ENCODE data around the gene GRB7.
"Not testable (repeated sequence)": the region's sequence is repeated elsewhere in the genome, so short reads cannot be mapped to it uniquely, and the experiment has no call there.

Gene GRB7

DNA sequence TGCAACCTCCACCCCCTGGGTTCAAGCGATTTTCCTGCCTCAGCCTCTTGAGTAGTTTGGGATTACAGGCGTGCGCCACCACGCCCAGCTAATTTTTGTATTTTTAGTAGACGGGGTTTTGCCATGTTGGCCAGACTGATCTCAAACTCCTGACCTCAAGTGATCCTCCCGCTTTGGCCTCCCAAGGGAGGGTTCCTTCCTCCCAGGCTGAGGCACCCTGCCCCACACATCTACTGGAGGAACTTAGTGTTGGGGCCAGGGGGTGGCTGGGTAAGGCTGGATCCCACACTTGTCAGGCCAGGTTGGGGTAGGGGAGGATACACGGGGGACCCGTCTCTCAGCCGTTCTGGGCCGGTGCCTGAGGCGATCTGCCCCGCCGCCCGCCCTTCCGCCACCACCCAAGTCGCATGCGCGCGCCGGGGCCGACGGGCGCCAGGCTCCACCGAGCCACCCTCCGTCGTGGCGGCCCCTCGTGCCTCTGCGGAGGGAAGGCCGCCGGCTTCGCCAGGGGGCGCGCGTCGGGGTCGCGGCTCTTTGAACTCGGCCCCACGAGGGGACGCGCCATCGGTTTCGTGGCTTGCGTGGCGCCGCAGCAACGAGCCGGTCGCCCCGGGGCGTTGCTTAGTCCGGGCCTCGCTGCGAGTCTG, 15.9 kb downstream of the GRB7 start:
- DNase-seq = peak; percentile 80

DNA sequence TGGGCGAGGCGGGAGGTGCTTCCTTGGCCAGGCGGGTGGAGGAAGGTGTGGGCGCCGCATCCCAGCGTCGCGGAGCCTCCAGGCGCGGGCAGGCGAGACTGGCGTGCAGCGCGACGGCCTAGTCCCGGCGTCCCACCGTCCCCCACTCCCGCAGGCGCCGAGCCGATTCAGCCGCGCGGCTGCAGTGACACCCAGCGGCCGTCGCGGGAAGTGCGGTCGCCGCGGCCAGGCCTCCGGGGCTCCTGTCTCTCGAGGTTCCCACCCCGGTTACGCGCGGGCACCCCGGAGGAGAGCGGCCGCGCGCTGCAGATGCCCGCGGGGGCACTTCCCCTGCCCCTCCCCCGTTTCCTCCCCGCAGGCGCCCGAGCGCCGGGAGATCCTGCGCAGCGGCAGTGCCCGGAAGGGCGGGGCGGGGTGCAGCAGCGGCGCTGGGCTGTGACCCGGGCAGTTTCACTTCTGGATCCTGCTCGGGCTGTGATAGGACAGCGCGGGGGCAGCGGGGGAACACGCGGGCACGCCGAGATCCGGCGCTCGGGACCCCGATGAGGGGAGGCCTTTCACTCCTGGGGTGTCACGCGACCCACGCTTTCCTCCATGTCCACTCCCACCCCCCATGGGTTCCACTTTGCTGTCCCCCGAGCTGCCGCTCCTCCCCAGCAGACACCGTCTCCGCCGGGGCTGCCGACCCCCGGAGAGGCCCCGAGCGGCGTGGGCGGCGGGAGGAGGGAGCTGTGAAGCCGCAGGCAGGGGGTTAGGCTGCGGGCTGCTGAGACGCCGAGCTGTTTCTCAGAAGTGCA, 16.6 kb downstream of the GRB7 start:
- peak; percentile 99 for DNase-seq

DNA sequence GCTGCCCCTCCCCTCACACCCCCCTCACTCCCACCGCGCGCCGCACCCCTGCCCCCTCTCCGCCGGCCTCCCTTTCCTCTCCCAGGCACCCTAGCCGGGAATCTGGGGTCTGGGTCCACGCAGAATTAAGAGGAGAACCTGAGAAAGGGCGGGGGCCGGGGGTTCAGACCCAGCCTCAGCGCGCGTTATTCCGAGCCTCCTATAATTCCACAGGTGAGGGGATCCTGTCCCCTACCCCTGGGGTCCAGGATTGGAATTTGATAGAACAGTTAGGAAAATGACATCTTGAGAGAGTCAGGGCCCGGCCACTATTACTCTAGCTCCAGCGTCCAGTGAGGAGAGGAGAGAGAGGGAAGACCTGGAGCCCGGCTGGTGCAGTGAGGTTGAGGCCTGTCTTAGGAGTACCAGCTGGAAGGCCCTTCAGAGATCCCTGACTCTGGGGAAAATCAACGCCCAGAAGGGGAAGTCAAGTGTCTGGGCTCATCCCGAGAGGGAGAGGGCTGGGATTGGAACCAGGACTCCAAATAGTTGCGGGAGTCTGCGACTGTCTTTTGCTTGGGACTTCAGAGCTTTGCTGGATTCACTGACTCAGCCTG, 17.3 kb downstream of the GRB7 start:
- no peak for DNase-seq

DNA sequence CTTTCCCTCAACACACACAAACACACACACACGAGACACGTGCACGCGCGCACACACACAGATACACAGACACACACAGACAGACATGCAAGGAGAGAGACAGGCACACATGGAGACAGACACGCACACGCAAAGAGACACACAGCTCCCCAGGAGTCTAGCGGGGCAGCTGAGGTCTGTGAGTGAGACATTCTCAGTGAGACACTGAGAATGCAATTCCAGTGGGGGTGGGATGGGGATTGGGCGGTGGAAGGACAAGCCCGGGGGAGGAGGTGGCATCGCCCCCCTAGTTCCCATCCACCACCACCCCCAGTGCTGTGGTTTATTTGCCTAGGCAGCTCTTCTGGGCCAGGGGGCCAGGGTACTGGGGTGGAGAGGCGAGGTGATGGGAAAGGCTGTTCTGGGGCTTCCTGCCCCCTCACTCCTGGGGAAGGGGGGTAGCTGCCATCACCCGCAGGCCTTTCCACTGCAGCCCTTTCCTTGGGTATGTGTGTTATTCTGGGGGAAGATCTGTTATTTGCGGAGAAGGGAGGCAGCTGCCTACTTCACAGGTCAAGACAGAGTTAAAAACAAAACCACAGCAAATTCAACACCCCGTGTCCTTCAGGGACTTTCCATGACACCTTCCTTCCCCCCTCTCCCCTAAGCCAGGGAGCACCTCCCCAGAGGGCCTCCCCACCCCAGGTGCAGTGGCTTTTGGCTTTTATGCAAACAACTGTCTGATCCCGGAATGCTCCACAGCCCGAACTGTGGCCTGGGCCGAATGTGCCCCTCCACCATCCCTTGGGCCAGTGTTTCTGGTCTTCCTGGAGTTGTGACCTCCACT, 18.0 kb downstream of the GRB7 start:
- peak; percentile 86 for DNase-seq

DNA sequence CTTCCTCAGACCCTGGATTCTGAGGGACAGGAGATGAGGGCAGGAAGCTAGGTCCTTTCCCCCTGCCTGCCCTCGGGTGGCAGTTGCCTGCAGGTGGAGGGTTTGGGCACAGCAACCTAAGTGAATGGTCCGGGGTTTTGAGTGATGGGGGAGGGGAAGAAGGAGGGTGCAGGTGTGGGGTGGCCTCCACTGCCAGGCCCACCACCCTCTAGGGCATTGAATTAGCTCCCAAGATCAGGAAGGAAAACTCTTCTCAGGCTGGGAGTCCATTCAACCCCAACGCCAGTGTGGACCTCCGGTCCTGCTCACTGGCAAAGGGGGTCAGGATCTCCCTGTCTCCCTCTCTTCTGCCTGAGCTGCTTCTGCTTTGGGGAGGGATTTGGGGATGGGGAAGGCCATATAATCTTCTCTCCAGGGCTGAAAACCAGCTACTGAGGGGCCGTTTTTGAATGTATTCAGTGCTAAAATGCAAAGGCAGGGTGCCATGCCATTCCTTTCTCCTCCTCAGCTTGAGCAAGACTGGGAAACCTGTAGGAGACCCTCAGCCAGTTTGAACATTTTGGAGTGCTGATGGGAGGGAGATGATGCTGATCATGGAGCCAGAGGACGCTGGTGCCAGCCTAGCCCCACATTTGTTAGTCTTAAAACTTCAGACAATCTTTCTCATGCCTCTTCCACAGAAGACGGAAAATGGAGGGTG, 18.8 kb downstream of the GRB7 start:
- DNase-seq = no peak

DNA sequence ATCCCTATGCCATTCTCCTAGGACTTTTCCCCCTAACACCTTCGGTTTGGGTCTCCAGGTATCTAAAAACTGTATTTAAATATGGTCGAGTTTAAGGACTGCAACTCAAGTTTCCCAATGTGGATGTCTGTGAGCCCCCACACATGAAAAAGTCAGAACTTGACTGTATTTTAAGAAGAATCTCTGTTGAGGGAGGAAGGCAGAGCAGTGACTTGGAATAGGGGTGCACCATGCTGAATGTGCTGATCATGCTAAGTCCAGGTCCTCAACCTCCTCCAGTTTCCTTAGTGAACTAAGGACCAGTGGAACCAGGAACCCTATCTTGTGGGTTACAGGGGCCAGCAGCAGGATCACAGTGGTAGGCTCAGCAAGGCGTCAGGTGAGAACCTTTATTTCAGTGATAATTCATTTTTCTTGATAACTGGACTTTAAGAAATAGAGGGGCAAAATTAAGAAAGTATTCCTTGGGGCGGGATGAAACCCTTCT, 19.5 kb downstream of the GRB7 start:
- DNase-seq = no peak

DNA sequence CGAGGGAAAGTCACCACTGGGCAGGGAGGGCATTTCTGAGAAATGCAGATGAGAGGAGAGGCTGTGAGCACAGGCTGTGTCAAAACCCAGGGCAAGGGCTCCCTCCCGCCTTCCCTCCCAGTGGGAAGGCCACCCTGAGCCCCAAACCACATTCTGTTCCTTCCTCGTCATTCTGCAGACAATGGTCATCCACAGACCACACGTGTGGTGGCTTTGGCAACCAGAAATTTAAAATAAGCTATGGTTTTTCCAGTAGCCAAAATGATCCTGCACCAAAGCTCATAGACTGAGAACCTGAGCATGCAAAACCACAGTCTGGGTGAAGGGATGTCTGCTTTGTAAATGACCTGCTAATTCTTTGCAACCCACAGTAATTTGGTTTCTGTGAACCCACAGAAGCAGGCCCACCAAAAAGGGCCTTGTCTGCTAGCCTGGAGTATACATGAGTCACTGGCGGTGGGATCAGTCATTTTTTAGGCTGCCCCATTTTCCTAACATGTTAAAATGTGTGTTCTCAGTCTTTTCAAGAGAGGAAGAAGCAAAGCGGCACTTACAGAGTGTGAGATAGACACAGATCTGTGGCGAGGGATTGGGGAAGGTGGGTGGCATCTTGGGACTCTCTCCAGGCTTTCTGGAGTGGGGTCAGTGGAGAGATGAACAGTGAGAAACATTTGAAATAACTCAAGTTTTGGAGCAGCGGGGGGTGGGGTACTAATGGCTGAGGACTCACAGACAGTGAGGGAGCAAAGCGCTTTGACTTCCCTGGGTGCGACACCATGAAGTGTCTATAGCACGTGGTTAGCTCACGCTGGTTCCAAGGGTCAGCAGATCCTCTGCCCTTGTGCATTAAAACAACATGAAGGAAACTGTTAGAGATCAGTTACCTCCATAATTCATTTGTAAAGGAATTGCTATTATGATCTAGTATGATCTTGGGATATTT, 20.5 kb downstream of the GRB7 start:
- peak; percentile 77 for DNase-seq

DNA sequence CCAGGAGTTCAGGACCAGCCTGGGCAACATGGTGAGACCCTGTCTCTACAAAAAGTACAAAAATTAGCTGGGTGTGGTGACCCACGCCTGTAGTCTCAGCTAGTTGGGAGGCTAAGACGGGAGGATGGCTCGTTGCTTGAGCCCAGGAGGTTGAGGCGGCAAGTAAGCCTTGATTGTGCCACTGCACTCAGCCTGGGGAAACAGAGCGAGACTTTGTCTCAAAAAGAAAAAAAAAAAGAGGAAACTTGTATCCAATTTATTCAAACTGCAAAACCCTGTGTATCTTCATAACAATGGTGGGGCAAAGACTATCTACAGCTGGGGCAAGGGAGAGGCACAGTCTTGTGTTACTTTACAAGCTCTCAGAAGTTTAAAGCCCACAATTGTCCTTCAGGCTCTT, 21.5 kb downstream of the GRB7 start:
- DNase-seq = no peak

DNA sequence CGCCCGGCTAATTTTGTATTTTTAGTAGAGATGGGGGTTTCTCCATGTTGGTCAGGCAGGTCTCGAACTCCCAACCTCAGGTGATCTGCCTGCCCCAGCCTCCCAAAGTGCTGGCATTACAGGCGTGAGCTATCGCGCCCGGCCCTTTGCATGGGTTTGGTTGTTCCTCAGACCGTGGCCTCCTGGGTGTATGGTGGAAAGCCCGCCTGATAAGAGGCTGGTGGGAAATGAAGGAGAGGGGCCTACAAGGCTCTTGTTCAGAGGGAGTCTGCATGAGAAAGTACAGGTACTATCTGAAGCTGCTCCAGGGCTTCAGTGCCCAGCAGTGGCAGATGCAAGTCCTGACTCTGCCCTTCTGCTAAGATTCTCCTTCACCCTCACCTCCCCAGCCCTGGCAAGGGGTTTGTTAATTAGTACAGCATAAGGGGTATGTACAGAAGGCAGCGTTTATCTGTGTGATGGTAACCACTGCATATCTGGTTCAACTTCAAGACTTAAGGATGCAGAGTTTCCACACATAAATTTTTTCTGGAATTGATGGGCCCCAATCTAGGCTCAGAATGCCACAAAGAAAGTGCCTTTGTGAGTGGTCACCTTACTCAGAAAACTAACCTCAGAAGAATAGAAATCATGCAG, 24.2 kb downstream of the GRB7 start:
- no peak for DNase-seq

DNA sequence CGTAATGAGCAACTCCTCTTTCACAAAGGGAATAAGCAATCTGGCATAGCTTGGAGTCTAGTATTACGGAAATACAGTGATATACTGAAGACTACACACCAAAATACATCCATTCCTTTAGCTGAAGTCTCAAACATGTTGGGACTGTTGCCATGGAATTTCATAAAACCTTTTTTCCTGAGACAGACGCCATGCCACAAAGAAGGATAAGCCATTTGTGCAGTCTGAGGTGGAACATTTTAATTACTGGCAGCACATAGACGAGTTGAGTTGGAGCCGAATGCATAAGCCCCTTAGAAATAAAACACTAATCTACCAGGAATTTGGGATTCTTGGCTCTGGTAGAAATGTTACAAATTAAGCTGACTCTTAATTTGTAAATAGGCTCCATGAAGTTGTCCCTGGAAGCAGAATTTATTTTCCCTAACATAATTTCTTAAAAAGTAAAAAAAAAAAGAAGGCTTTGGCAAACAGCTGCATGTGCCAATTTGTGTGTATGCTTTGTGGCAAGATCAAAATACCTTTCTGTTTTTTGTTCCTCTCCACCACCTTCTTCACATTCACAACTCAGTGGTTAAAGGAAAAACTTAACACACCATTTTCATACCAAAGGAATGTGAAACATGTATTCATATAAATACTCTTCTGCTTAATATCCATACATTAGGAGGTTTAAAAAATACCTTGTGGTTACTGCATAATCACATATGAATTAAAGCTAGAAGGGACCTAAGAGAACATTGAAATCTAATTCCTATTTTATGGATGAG, 25.5 kb downstream of the GRB7 start:
- no peak for DNase-seq

DNA sequence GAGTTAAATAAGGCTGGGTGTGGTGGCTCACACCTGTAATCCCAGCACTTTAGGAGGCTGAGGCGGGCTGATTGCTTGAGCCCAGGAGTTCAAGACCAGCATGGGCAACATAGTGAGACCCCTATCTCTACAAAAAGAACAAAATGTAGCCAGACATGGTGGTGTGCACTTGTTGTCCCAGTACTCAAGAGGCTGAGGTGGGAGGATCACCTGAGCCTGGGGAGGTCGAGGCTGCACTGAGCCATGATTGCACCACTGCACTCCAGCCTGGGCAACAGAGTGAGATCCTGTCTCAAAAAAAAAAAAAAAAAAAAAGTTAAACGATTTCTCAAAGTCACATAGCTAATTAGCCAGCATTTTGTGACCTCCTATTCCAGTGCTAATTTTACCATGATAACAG, 26.4 kb downstream of the GRB7 start:
- DNase-seq = not testable (repeated sequence)

DNA sequence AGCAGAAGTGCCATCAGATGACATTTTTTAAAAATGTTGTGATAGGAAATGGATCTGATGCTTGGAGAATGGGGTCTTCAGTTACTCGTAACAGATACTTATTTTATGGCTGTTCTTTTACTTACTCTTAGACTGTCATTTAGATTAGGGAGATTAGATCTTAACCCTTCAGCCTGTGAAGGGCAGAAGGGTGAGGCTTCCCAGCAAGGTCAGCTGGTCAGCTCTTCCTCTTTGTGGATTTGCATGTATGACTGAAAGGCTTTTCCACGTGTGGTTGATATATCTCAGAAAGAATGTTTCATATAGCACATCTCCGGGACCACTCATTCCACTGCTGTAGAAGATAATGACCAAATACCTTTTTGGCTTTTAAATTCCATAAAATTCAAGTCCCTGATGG, 27.4 kb downstream of the GRB7 start:
- no peak for DNase-seq

DNA sequence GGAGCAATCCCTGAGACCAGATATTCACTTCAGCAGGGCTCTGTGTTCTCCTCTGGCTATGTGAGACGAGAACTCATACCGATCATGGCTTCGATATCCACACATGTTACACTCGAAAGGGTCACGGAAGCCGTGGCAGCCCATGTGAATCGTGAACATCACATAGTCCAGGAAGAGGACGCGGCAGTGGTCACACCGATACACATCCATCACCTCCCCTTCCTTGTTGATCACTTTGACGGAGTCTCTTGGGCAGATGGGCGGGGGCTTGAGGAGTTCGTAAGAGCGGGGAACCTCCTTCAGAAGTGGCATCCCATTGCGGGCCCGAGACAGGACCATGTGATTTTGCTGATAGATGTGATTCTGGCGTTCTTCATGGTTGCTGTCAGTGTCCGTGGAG, 28.0 kb downstream of the GRB7 start:
- DNase-seq = no peak

DNA sequence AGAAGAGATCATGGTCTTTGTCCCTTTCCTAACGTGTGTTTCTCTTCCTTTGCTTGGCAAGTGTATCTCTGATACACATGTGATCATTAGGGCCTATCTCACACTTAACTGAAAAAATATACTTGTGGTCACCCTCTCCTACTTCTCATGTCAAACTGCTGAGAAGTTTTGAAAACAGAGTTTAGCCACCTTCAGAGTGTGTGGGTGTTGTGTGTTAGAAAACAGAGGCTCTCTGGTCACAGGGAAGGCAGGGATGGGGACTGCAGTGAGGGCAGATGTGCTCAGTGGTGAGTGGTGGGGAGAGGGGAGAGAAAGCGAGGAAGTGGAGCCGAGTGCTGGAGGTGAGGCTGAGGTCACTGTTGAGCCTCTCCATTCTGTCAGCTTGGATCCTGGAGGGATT, 29.4 kb downstream of the GRB7 start:
- DNase-seq = peak; percentile 37

DNA sequence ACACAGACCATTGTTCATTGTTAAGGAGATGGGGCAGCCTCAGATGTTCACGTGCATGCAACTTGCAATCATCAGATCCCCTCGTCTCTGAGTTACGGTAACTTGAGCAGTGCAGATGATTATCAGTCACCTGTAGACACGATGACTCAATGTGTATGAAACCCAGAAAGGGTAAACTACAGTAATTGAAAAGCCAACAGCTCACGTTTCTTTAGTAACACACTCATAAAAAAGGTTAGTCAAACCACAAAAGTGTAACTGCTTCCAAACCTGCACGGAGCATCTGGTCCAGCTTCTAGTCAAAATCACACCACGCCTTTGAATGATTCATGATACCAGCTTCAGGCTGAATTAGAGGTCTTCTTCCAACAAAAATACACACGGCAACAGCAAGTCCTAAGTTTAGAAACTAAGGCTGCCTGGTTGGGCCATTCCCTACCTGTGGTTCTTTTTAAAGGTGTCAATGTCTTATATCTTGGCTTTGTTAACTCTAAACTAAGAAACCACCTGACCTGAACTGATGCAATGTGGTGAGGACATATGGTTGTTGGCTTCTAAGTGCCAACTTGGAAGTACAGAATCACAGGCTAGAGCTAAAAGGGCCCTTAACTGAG, 32.3 kb downstream of the GRB7 start:
- peak; percentile 86 for DNase-seq

DNA sequence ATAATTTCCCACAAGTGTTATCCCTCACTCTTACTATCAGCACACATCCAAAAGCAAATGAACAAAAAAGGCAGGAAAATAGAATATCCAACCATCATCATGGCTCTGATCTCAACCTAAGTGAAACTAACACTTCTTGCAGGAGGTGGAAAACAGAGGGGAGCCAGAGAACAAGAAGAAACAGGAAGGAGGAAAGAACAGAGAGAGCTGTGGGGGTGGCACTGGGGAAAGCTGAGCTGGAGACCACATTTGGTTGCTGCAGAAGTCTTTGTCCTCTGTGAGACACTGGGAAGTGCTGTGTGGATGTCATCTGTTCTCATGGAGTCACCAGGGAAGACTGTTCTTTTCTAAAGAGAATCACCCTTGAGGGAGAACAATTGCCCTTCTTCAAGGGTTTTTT, 34.7 kb downstream of the GRB7 start:
- DNase-seq = no peak

DNA sequence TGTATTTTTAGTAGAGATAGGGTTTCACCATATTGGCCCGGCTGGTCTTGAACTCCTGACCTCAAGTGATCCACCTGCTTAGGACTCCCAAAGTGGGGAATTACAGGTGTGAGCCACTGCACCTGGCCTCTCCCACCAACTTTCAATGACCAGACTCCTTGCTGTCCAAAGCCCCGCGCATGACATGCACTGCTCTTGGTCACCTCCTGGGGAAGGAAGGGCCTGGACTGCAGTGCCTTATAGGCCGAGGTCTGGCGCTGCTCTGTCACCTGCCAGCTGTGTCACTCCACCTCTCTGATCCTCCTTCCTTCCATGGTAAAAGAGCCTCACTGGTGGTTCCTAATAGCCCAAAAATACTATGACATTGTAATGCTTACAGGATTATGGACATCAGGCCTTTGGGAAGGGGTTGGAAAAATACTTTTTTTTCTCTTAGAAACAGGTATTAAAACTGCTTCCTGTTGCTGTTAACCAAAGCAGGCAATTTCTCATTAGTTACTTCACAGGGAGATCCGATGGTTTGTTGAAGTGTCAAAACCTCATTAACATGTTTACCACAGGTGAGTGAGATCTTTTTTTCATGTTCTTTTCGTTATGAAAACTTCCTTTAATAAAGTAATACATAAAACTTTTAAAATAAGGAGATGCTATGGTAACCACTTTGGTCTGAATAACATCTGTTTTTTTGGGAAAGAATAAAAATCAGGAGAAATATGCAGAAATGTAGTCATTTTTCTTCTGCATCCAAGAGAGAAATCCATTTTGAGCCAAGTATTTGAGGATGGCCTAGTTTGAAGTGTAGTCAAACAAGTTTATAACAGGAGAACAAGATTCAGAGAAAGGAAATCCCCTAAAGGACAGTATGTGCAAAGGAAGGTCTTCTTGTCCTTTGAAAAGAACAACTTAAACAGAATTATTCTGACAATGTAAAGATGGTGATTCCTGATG, 35.5 kb downstream of the GRB7 start:
- peak; percentile 63 for DNase-seq

DNA sequence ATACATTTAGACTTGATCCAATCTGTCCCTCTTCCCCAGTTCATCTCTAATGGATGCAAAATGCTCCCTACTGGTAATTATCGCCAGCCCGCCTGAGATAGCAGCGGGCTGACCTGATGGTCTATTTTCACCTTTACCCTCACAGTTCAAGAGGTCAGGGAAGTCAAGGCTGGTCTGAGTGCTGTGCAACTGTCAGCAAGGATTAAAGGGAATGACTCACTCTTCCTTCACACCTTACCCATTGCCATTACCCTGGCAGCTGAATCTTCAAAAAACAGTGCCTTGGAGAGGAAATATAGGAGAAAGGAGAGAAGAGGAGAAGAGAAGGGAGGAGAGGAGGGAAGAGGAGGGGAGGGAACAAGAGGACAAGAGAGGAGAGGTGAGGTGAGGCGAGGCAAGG, 36.3 kb downstream of the GRB7 start:
- DNase-seq = no peak

All from CD4-positive, alpha-beta T cell treated with Interleukin-21 for 1 hour (primary cell).